AG10803 (cell line): ENCODE measurements around the gene MAN2A2.

Experiments
- DNase-seq: peaks from one replicate; pipeline ENCODE4 v3.0.0; 2010; ENCODE audit warnings: low read depth
- H3K4me3 ChIP-seq: 2 replicates; pipeline ENCODE4 v1.5.1; 2011; ENCODE audit warnings: mild to moderate bottlenecking, low read length, control low read depth
- CTCF ChIP-seq: conservative IDR thresholded peaks from 2 replicates; pipeline ENCODE4 v1.5.1; 2011; ENCODE audit warnings: mild to moderate bottlenecking, low read length, control low read depth, inconsistent platforms

MAN2A2 gene

GRCh38 chr15:90884719-90885431 is 18.2 kb upstream of the MAN2A2 start:
- peak overlapping the region; percentile 57 for H3K4me3 ChIP-seq
- TF ChIP-seq CTCF: no peak
- no peak for DNase-seq

GRCh38 chr15:90885432-90886290 is 17.4 kb upstream of the MAN2A2 start:
- DNase-seq: peak; percentile 53
- peak; percentile 97 for TF ChIP-seq CTCF
- no peak overlapping the region for H3K4me3 ChIP-seq

DNA sequence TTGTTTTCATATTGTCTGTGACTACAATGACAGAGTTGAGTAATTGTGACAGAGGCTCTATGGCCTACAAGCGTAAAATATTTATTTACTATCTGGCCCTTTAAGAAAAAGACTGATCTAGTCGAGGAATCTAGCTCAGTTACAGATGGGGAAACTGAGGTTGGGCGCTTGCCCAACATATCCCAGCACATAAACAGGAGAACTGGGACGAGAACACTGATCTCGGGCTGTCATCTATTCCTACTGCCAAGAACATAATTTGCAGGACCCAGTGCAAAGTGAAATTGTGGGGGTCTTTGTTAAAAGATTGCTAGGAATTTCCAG is 16.8 kb upstream of the MAN2A2 start:
- DNase-seq: no peak
- H3K4me3 ChIP-seq: no peak overlapping the region
- TF ChIP-seq CTCF: no peak

GRCh38 chr15:90887037-90887481 is 16.0 kb upstream of the MAN2A2 start:
- H3K4me3 ChIP-seq: no peak overlapping the region
- no peak for DNase-seq
- no peak for TF ChIP-seq CTCF

DNA sequence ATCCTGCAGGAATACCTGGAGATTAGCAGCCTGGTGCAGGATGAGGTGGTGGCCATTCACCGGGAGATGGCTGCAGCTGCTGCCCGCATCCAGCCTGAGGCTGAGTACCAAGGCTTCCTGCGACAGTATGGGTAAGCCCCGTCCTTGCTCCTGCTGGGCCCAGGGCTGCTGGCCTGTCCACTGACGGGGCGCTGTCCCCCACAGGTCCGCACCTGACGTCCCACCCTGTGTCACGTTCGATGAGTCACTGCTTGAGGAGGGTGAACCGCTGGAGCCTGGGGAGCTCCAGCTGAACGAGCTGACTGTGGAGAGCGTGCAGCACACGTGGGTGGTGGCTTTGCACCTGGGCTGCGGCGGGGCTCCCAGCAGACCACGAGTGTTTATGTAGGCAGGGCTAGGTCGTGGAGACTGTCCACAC is 13.8 kb upstream of the MAN2A2 start:
- TF ChIP-seq CTCF: no peak
- no peak overlapping the region for H3K4me3 ChIP-seq
- no peak for DNase-seq

DNA sequence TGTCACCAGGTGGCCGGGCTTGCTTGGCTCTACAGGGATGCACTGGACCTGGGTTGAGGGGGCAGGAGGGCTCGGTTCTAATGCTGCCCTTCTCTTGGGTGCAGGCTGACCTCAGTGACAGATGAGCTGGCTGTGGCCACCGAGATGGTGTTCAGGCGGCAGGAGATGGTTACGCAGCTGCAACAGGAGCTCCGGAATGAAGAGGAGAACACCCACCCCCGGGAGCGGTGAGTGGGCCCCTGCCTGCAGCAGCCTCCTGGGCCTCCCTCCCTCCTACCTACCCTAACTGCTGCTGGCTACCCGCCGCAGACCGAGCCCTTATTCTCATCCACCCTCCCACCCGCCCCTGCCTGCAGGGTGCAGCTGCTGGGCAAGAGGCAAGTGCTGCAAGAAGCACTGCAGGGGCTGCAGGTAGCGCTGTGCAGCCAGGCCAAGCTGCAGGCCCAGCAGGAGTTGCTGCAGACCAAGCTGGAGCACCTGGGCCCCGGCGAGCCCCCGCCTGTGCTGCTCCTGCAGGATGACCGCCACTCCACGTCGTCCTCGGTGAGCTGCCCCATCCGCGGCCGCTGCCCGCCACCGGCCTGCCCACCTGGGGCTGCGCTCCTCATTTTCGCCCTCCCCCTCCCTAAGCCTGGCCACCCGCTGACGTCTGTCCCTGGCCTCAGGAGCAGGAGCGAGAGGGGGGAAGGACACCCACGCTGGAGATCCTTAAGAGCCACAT is 13.2 kb upstream of the MAN2A2 start:
- no peak for DNase-seq
- H3K4me3 ChIP-seq: no peak overlapping the region
- no peak for TF ChIP-seq CTCF
